H1 (cell line): ENCODE measurements around the gene POU2F1.

Experiments used
- CHD7 ChIP-seq: fragments of 300-600 bp; sonication (generic); IDR thresholded peaks from 2 replicates; pipeline ENCODE4 v1.7.1; 2012; ENCODE audit warnings: low read length, moderate library complexity, mild to moderate bottlenecking, inconsistent platforms; ENCODE audit not compliant: insufficient replicate concordance
- EP300 ChIP-seq, 2 experiments: IDR thresholded peaks; 1 replicate in 1 of 2; 2 replicates in 1 of 2; pipeline ENCODE4 v1.6.1; 2011 to 2012; ENCODE audit warnings: low read depth in 2 of 2, low read length in 2 of 2, mild to moderate bottlenecking in 2 of 2, borderline replicate concordance in 1 of 2, inconsistent platforms in 1 of 2, moderate library complexity in 1 of 2
- EZH2 ChIP-seq: fragments of 200-600 bp; sonication (generic); IDR thresholded peaks from 2 replicates; pipeline ENCODE4 v1.7.1; 2012; ENCODE audit warnings: low read depth, mild to moderate bottlenecking, moderate library complexity, low read length, inconsistent platforms; ENCODE audit not compliant: severe bottlenecking
- KDM1A ChIP-seq: fragments of 200-600, 300-600 bp; sonication (generic); IDR thresholded peaks from 2 replicates; pipeline ENCODE4 v1.7.1; 2016; ENCODE audit warnings: mild to moderate bottlenecking, low read length, borderline replicate concordance
- POLR2AphosphoS5 ChIP-seq: IDR thresholded peaks from 2 replicates; pipeline ENCODE4 v1.6.1; 2011; ENCODE audit warnings: low read depth, low read length
- TCF12 ChIP-seq: IDR thresholded peaks from 2 replicates; pipeline ENCODE4 v1.6.1; 2011; ENCODE audit warnings: low read depth, mild to moderate bottlenecking, low read length

GRCh38 chr1:167322483-167322882, 101.8 kb downstream of the POU2F1 start:
- TF ChIP-seq EP300 (IDR thresholded peaks at IDR 0.05; ENCODE audit: borderline replicate concordance in 1 of 2, low read depth in 2 of 2, low read length in 2 of 2) (no peak), POLR2AphosphoS5 (no peak), KDM1A (no peak), EZH2 (no peak), TCF12 (no peak), CHD7 (no peak)
